B cell (primary cell): ENCODE data around the gene ZRANB3. TPM values are rescaled to one million over a fixed set of nuclear protein-coding genes. Genes with fewer than 3 reads are reported as not detected.

Source experiments
- ATAC-seq: fragments of 200-7000 bp; cut with Tn5 transposase; one replicate; pipeline ENCODE4 v1.10.0; 2021; ENCODE audit warnings: low read depth, mild to moderate bottlenecking, moderate number of reproducible peaks, moderate library complexity
- CTCF ChIA-PET: fragments of 350-600 bp; sonication (Branson Sonifier 250); formaldehyde crosslinking; loops from one replicate; lab custom pipeline; 2021; ENCODE audit warnings: antibody characterized with exemption, inconsistent platforms; lab: Charles Lee
- POLR2A ChIA-PET: fragments of 350-600 bp; sonication (Branson Sonifier 250); formaldehyde crosslinking; loops from one replicate; lab custom pipeline; 2021; ENCODE audit warnings: antibody characterized with exemption; lab: Charles Lee
- DNase-seq: peaks from one replicate; pipeline ENCODE4 v3.0.0; 2013
- H2AFZ ChIP-seq: 2 replicates; pipeline ENCODE4 v1.6.1; 2012; ENCODE audit warnings: mild to moderate bottlenecking, low read depth, low read length; ENCODE audit not compliant: insufficient read depth, poor library complexity, severe bottlenecking
- H3K27ac ChIP-seq, 2 donors: 1 replicate in 1 of 2; 2 replicates in 1 of 2; pipeline ENCODE4 v1.5.1; 2012 to 2013; ENCODE audit warnings: low read length in 2 of 2, mild to moderate bottlenecking in 2 of 2, moderate library complexity in 1 of 2
- H3K27me3 ChIP-seq, 4 experiments: fragments of 200-600 bp in 1 of 4; sonication (generic) in 1 of 4; replicated peaks in 1 of 4; 1 replicate in 2 of 4; 2 replicates in 2 of 4; pipeline versions ENCODE4 v1.6.1 to v1.7.0; 2013 to 2016; ENCODE audit warnings: low read length in 3 of 4, mild to moderate bottlenecking in 2 of 4, mixed read lengths in 1 of 4, moderate library complexity in 1 of 4; ENCODE audit not compliant: insufficient read depth in 4 of 4, control insufficient read depth in 3 of 4; ENCODE audit errors: control extremely low read depth in 1 of 4
- H3K36me3 ChIP-seq, 2 experiments: replicated peaks in 1 of 2; 1 replicate in 1 of 2; 2 replicates in 1 of 2; pipeline versions ENCODE4 v1.6.1 to v1.7.1; 2013; ENCODE audit warnings: low read length in 1 of 2; ENCODE audit not compliant: insufficient read depth in 2 of 2, control insufficient read depth in 1 of 2; ENCODE audit errors: control extremely low read depth in 1 of 2, extremely low read depth in 1 of 2
- H3K4me1 ChIP-seq, 2 donors: fragments of 200-600 bp in 1 of 2; sonication (generic) in 1 of 2; 1 replicate in 1 of 2; 2 replicates in 1 of 2; pipeline versions ENCODE4 v1.5.1 to v1.6.1; 2013 to 2017; ENCODE audit warnings: low read length in 2 of 2; ENCODE audit not compliant: control insufficient read depth in 2 of 2, insufficient read depth in 2 of 2
- H3K4me2 ChIP-seq: replicated peaks from 2 replicates; pipeline ENCODE3; 2012; ENCODE audit warnings: mild to moderate bottlenecking, low read depth, low read length; ENCODE audit not compliant: poor library complexity, severe bottlenecking
- H3K4me3 ChIP-seq, 5 experiments: fragments of 200-600 bp in 1 of 5; sonication (generic) in 1 of 5; 1 replicate in 3 of 5; 2 replicates in 2 of 5; pipeline versions ENCODE4 v1.5.1 to v1.7.0; 2011 to 2016; ENCODE audit warnings: low read length in 4 of 5, mild to moderate bottlenecking in 4 of 5, low read depth in 2 of 5, control low read depth in 1 of 5, moderate library complexity in 1 of 5; ENCODE audit not compliant: insufficient read depth in 1 of 5; ENCODE audit errors: control extremely low read depth in 1 of 5, extremely low read depth in 1 of 5
- H3K79me2 ChIP-seq: fragments of 200-600 bp; sonication (generic); one replicate; pipeline ENCODE4 v1.6.0; 2016; ENCODE audit warnings: low read length; ENCODE audit not compliant: control insufficient read depth, insufficient read depth
- H3K9ac ChIP-seq: fragments of 200-600 bp; sonication (generic); 2 replicates; pipeline ENCODE4 v1.6.1; 2017; ENCODE audit warnings: mild to moderate bottlenecking, low read length, moderate library complexity
- H3K9me3 ChIP-seq, 3 donors: one replicate each; pipeline versions ENCODE4 v1.6.1 to v1.7.1; 2013; ENCODE audit warnings: low read length in 2 of 3; ENCODE audit not compliant: control insufficient read depth in 2 of 3, insufficient read depth in 1 of 3; ENCODE audit errors: control extremely low read depth in 1 of 3
- H4K20me1 ChIP-seq: 2 replicates; pipeline ENCODE4 v1.6.0; 2012; ENCODE audit warnings: mild to moderate bottlenecking, low read length; ENCODE audit not compliant: insufficient read depth, control insufficient read depth, poor library complexity, severe bottlenecking
- H3K27ac Mint-ChIP-seq: one replicate; pipeline ENCODE4 v1.8.0; 2021; ENCODE audit warnings: mixed read lengths
- H3K27me3 Mint-ChIP-seq: one replicate; pipeline ENCODE4 v1.8.0; 2021; ENCODE audit warnings: mixed read lengths
- H3K4me1 Mint-ChIP-seq: one replicate; pipeline ENCODE4 v1.8.0; 2021; ENCODE audit warnings: mixed read lengths
- H3K4me3 Mint-ChIP-seq: one replicate; pipeline ENCODE4 v1.8.0; 2021; ENCODE audit warnings: mixed read lengths
- H3K9me3 Mint-ChIP-seq: one replicate; pipeline ENCODE4 v1.8.0; 2022; ENCODE audit warnings: mixed read lengths; ENCODE audit not compliant: insufficient read depth
- CTCF ChIP-seq: fragments of 200-600 bp; IDR thresholded peaks from one replicate; pipeline ENCODE4 v1.8.0; 2022; ENCODE audit warnings: antibody characterized with exemption, mild to moderate bottlenecking
- EZH2 ChIP-seq: IDR thresholded peaks from 2 replicates; pipeline ENCODE4 v1.6.1; 2012; ENCODE audit warnings: borderline replicate concordance, low read depth, mild to moderate bottlenecking, moderate library complexity, low read length; ENCODE audit not compliant: insufficient read depth, poor library complexity, severe bottlenecking
- WGBS: methylation state at CpG from one replicate; pipeline ENCODE4 v1.1.5; 2013; ENCODE audit warnings: missing lambda C conversion rate; ENCODE audit not compliant: insufficient coverage; 5-methylcytosine and 5-hydroxymethylcytosine counted together
- intact Hi-C: fragments of 100-400 bp; cut with micrococcal nuclease; formaldehyde crosslinking; loops from one replicate; pipeline ENCODE4 v1.10.0; 2022
- polyA plus RNA-seq: library from polyadenylated mRNA; depleted of rRNA; stranded (reverse); fragments of >200 nt; gene quantifications from 2 replicates; pipeline ENCODE4 v1.2.3, GENCODE V29; 2012
- total RNA-seq, 2 donors: library from RNA; stranded (reverse); fragments of 120-200 nt in 1 of 2; gene quantifications; 1 replicate in 1 of 2; 2 replicates in 1 of 2; pipeline versions ENCODE4 v1.2.3 to v1.2.4, GENCODE V29; 2013 to 2022

The ZRANB3 gene
- total and polyA plus RNA-seq, 2 donors (not counting 1 experiment from before 2014, with no cell fraction given), result 2.4 to 9.8 TPM

GRCh38 chr2:135212757-135213156 lies 318.3 kb downstream of the ZRANB3 start:
- Mint-ChIP-seq H3K27ac (no peak overlapping the region), H3K4me3 (no peak overlapping the region), H3K27me3 (no peaks in the 10 kb centered on the region), H3K9me3 (no peaks in the 10 kb centered on the region), H3K4me1 (no peaks in the 10 kb centered on the region)
- DNase-seq, result no peak
- Histone ChIP-seq H3K9ac (no peak overlapping the region), H3K27me3 (no peaks in the 10 kb centered on the region), H3K36me3 (peaks cover 0 to 1% of the 10 kb centered on the region in 2 experiments), H3K4me1 (no peaks in the 10 kb centered on the region), H3K4me2 (no peak overlapping the region), H4K20me1 (no peaks in the 10 kb centered on the region), H3K9me3 (no peaks in the 10 kb centered on the region), H3K79me2 (no peaks in the 10 kb centered on the region), H3K4me3 (no peak overlapping the region), H2AFZ (no peak overlapping the region), H3K27ac (no peak overlapping the region)
- CTCF ChIA-PET, result no interaction called here
- POLR2A ChIA-PET, result no interaction called here
- no peak for ATAC-seq
- intact Hi-C loops, result no loop called here
- TF ChIP-seq CTCF (no peak), EZH2 (no peak)
- WGBS, result 100% methylated on average over 1 of the region's 2 CpGs

- no peak overlapping the region for H3K4me3 Mint-ChIP-seq
- CTCF ChIA-PET, result interaction anchor here (0.8 kb wide), 1 partner anchor 8 kb away, joined by 3 read pairs; no protein-coding TSS in a partner anchor
- no peaks in the 10 kb centered on the region for H3K27me3 Mint-ChIP-seq
- no peak overlapping the region for H3K27ac Mint-ChIP-seq
- TF ChIP-seq CTCF (no peak), EZH2 (no peak)
- peaks cover 0 to 1% of the 10 kb centered on the region in 2 experiments for H3K36me3 ChIP-seq
- H3K27me3 ChIP-seq, result no peaks in the 10 kb centered on the region
- ATAC-seq (no peak), DNase-seq (no peak)
- POLR2A ChIA-PET, result no interaction called here
- no peaks in the 10 kb centered on the region for H3K9me3 ChIP-seq
- no CpG with 5 or more reads among the region's 2 CpGs for WGBS
- H3K4me2 ChIP-seq, result no peak overlapping the region
- H3K4me3 ChIP-seq, result no peak overlapping the region
- H3K79me2 ChIP-seq, result no peaks in the 10 kb centered on the region
- H3K4me1 Mint-ChIP-seq, result no peaks in the 10 kb centered on the region
- H3K9me3 Mint-ChIP-seq, result no peaks in the 10 kb centered on the region
- intact Hi-C loops, result no loop called here
- H3K4me1 ChIP-seq, result no peaks in the 10 kb centered on the region
- H3K27ac ChIP-seq, result no peak overlapping the region
- H3K9ac ChIP-seq, result no peak overlapping the region
- H2AFZ ChIP-seq, result no peak overlapping the region
- no peaks in the 10 kb centered on the region for H4K20me1 ChIP-seq
Observed at GRCh38 chr2:135208016-135208415, 323.0 kb downstream of the ZRANB3 start.
